A204.1 (cell line): ENCODE data around the gene HPF1.
A peak's percentile ranks its signal among the peaks of the same experiment; 100 is the strongest.
"Not testable (repeated sequence)": the region's sequence is repeated elsewhere in the genome, so short reads cannot be mapped to it uniquely, and the experiment has no call there.

ENCODE experiments used
- FAIRE-seq: peaks from 2 replicates; lab custom pipeline; 2012; peaks lifted over from hg19 to GRCh38; lab: Jason Lieb, UNC

The HPF1 gene

GRCh38 chr4:169757575-169758184 lies at the start of gene HPF1:
HPF1 (minus strand) TSS chr4:169757944; CDS start chr4:169757877, 67 bp downstream.
- FAIRE-seq = peak; percentile 86

GRCh38 chr4:169806770-169807169 lies 49.0 kb upstream of the HPF1 start:
- not testable (repeated sequence) for FAIRE-seq

- no peak for FAIRE-seq
Measured at GRCh38 chr4:169803413-169803812, 45.7 kb upstream of the HPF1 start.

GRCh38 chr4:169802873-169803272 lies 45.1 kb upstream of the HPF1 start:
- FAIRE-seq = no peak

- no peak for FAIRE-seq
Measured at GRCh38 chr4:169800541-169800940, 42.8 kb upstream of the HPF1 start.

GRCh38 chr4:169799260-169799659 lies 41.5 kb upstream of the HPF1 start:
- FAIRE-seq = no peak

- FAIRE-seq = no peak
Measured at GRCh38 chr4:169795585-169795984, 37.8 kb upstream of the HPF1 start.

- no peak for FAIRE-seq
Measured at GRCh38 chr4:169791527-169792156, 33.9 kb upstream of the HPF1 start.

GRCh38 chr4:169791062-169791461 lies 33.3 kb upstream of the HPF1 start:
- no peak for FAIRE-seq

GRCh38 chr4:169774466-169775445 lies 17.0 kb upstream of the HPF1 start:
- FAIRE-seq = no peak

GRCh38 chr4:169773889-169774288 lies 16.1 kb upstream of the HPF1 start:
- no peak for FAIRE-seq

- FAIRE-seq = not testable (repeated sequence)
Measured at GRCh38 chr4:169771556-169772080, 13.9 kb upstream of the HPF1 start.

GRCh38 chr4:169770416-169770815 lies 12.7 kb upstream of the HPF1 start:
- no peak for FAIRE-seq

GRCh38 chr4:169768385-169768784 lies 10.6 kb upstream of the HPF1 start:
- FAIRE-seq = no peak

- no peak for FAIRE-seq
Measured at GRCh38 chr4:169766741-169767140, 9.0 kb upstream of the HPF1 start.

- FAIRE-seq = no peak
Measured at GRCh38 chr4:169765835-169766234, 8.1 kb upstream of the HPF1 start.

GRCh38 chr4:169761846-169762245 lies 4.1 kb upstream of the HPF1 start:
- no peak for FAIRE-seq

GRCh38 chr4:169758401-169758962 lies 738 bp upstream of the HPF1 start:
- no peak for FAIRE-seq

- no peak for FAIRE-seq
Measured at GRCh38 chr4:169756971-169757574, 671 bp downstream of the HPF1 start.

- FAIRE-seq = no peak
Measured at GRCh38 chr4:169745291-169745690, 12.5 kb downstream of the HPF1 start.

GRCh38 chr4:169744601-169745000 lies 13.1 kb downstream of the HPF1 start:
- no peak for FAIRE-seq

GRCh38 chr4:169741569-169741968 lies 16.2 kb downstream of the HPF1 start:
- FAIRE-seq = no peak
